ENCODE results near the gene JUNB. TPM values are rescaled to one million over a fixed set of nuclear protein-coding genes. Genes with fewer than 3 reads are reported as not detected.

Gene JUNB
- total and polyA plus RNA-seq, 2 of the 13 experiments (the other 11 are each of a cell fraction or from before 2014, with no cell fraction given) = 7.7 to 8.2 TPM

- TF ChIP-seq ZNF609 (CRISPR knock-in tag; IDR thresholded peaks at IDR 0.05; ENCODE audit: borderline replicate concordance) (no peak), EP300 (IDR thresholded peaks at IDR 0.05; ENCODE audit: low read depth in 2 of 2, low read length in 2 of 2) (peak in 1 of 2 experiments; percentile 61; a peak in 3 of 4 replicates), EP300 (CRISPR knock-in tag; IDR thresholded peaks at IDR 0.05; ENCODE audit: borderline replicate concordance) (0 out of 2 replicates have a peak, but pooled peaks have one; percentile 49), SCMH1 (CRISPR knock-in tag; IDR thresholded peaks at IDR 0.05; ENCODE audit: borderline replicate concordance) (no peak), HOMEZ (CRISPR knock-in tag; IDR thresholded peaks at IDR 0.05; ENCODE audit: low read depth) (no peak), ZNF513 (CRISPR knock-in tag; conservative IDR thresholded peaks at IDR 0.05) (no peak), PHF20 (CRISPR knock-in tag; IDR thresholded peaks at IDR 0.05) (peak; percentile 67; the same call in 1 of the 2 replicates), ARID3A (IDR thresholded peaks at IDR 0.05; ENCODE audit: low read depth, low read length) (no peak), ZNF333 (CRISPR knock-in tag; IDR thresholded peaks at IDR 0.05; ENCODE audit: borderline replicate concordance) (peak; percentile 74; the same call in 1 of the 2 replicates), ISL2 (CRISPR knock-in tag; IDR thresholded peaks at IDR 0.05) (peak; percentile 70; the same call in 1 of the 2 replicates), ZNF18 (CRISPR knock-in tag; IDR thresholded peaks at IDR 0.05; ENCODE audit: insufficient replicate concordance) (peak; percentile 63), ETV6 (CRISPR knock-in tag; conservative IDR thresholded peaks at IDR 0.05) (peak; percentile 69; the same call in 1 of the 2 replicates), ZEB1 (IDR thresholded peaks at IDR 0.05; ENCODE audit: insufficient replicate concordance, low read depth) (no peak), TARDBP (CRISPR knock-in tag; IDR thresholded peaks at IDR 0.05) (no peak; the same call in 1 of the 2 replicates), ZNF207 (IDR thresholded peaks at IDR 0.05; ENCODE audit: borderline replicate concordance) (no peak), ZSCAN30 (CRISPR knock-in tag; IDR thresholded peaks at IDR 0.05) (no peak)
These were observed 2.3 kb downstream of the JUNB start (continued) for GRCh38 chr19:12793290-12794195.

Data from HepG2 (cell line).